Testis (tissue), 3 donors: ENCODE measurements around the gene ZBTB4. TPM values are rescaled to one million over a fixed set of nuclear protein-coding genes. Genes with fewer than 3 reads are reported as not detected.

ENCODE experiments used
- DNase-seq: peaks from one replicate; pipeline ENCODE4 v3.0.0-alpha.2; 2019
- H3K27ac ChIP-seq, 2 donors: fragments of 200-600 bp; sonication (generic); one replicate each; pipeline ENCODE4 v1.5.1; 2019
- H3K27me3 ChIP-seq: fragments of 200-600 bp; sonication (generic); one replicate; pipeline ENCODE4 v1.5.1; 2019
- H3K36me3 ChIP-seq: fragments of 200-600 bp; sonication (generic); one replicate; pipeline ENCODE4 v1.5.1; 2017; ENCODE audit warnings: low read depth; ENCODE audit errors: missing control alignments
- H3K4me1 ChIP-seq: fragments of 200-600 bp; sonication (generic); one replicate; pipeline ENCODE4 v1.5.1; 2019
- H3K4me3 ChIP-seq, 2 donors: fragments of 200-600 bp; sonication (generic); one replicate each; pipeline ENCODE4 v1.5.1; 2017 to 2019
- H3K9me3 ChIP-seq: fragments of 200-600 bp; sonication (generic); one replicate; pipeline ENCODE4 v1.5.1; 2017
- POLR2A ChIP-seq: fragments of 450-650 bp; IDR thresholded peaks from one replicate; pipeline ENCODE4 v1.6.1; 2017; ENCODE audit warnings: antibody characterized with exemption, mild to moderate bottlenecking, moderate library complexity
- WGBS, 2 donors: methylation state at CpG; one replicate each; pipeline ENCODE4 v1.1.5; 2018; 5-methylcytosine and 5-hydroxymethylcytosine counted together
- intact Hi-C: fragments of 100-400 bp; cut with DNase I; formaldehyde crosslinking; loops from one replicate; pipeline ENCODE4 v1.15.1; 2023; ENCODE audit warnings: low total_unique reads
- polyA plus RNA-seq: library from polyadenylated mRNA; stranded (reverse); fragments of 350-450 nt; fragmentation: Illumina TruSeq; extraction: RNeasy Lipid Tissue Mini Kit (QIAGEN cat#74804); gene quantifications from one replicate; pipeline ENCODE4 v1.2.3, GENCODE V29; 2014; ENCODE audit warnings: low read depth, low replicate concordance; ENCODE audit not compliant: insufficient read depth
- total RNA-seq, 2 donors: library from RNA; depleted of rRNA; stranded (reverse); fragments of >200 nt; gene quantifications; one replicate each; pipeline ENCODE4 v1.2.3, GENCODE V29; 2016
- TF ChIP-seq, protein P1 (sequence below), 3 experiments: fragments of 450-650 bp in 2 of 3; fragments of 200-600 bp in 1 of 3; sonication (generic) in 1 of 3; IDR thresholded peaks; one replicate each; pipeline ENCODE4 v1.5.1; 2016 to 2019; ENCODE audit warnings: antibody characterized with exemption in 3 of 3, mild to moderate bottlenecking in 2 of 3, moderate library complexity in 1 of 3

ZBTB4 gene
- total and polyA plus RNA-seq, 3 donors from 2014 or later = 34.0 to 43.4 (median 39.5) TPM

DNA sequence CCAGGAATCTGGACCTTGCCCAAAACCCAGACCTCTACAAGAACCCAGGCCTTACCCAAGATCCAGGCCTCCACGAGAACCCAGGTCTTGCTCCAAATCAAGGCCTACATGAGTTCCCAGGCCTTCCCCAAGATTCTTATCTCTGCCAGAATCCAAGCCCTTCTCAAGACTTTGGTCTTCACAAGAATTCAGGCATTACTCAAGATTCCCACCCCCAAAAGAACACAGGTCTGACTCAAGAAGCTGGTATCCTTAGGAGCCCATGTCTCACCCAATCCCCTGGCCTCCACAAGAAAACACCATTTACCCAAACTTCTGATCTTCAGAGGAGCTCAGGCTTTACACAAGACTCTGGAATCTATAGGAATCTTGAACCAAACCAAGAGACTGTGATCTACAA, 48.2 kb downstream of the ZBTB4 start:
- TF ChIP-seq POLR2A = no peak
- TF ChIP-seq, protein P1, sequence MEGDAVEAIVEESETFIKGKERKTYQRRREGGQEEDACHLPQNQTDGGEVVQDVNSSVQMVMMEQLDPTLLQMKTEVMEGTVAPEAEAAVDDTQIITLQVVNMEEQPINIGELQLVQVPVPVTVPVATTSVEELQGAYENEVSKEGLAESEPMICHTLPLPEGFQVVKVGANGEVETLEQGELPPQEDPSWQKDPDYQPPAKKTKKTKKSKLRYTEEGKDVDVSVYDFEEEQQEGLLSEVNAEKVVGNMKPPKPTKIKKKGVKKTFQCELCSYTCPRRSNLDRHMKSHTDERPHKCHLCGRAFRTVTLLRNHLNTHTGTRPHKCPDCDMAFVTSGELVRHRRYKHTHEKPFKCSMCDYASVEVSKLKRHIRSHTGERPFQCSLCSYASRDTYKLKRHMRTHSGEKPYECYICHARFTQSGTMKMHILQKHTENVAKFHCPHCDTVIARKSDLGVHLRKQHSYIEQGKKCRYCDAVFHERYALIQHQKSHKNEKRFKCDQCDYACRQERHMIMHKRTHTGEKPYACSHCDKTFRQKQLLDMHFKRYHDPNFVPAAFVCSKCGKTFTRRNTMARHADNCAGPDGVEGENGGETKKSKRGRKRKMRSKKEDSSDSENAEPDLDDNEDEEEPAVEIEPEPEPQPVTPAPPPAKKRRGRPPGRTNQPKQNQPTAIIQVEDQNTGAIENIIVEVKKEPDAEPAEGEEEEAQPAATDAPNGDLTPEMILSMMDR (IDR thresholded peaks at IDR 0.05) = no peak
- 78 to 96% methylated on average over 1 of the region's 1 CpG for WGBS, 2 donors
- Histone ChIP-seq H3K4me3 (no peak overlapping the region), H3K36me3 (no peaks in the 10 kb centered on the region), H3K27me3 (no peaks in the 10 kb centered on the region), H3K9me3 (no peaks in the 10 kb centered on the region), H3K27ac (no peak overlapping the region), H3K4me1 (no peaks in the 10 kb centered on the region)
- intact Hi-C loops = no loop called here
- no peak for DNase-seq

DNA sequence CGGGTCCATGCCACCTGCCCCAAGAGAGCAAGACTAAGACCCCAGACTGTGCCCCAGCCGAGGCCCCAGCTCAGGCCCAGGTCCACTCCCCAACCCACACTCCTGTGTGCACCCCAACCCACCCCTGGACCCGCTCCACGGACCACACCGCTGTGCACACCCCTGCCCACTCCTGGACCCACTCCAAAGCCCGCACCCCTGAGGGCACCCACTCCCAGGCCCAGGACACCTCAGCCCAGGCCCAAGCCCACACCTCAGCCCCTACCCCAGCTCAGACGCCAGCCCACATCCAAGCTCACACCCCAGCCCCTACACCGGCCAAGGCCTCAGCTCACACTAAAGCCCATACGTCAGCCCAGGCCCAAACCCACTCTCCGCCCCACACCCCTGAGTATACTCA, 49.7 kb downstream of the ZBTB4 start:
- TF ChIP-seq POLR2A = no peak
- H3K4me3 ChIP-seq = no peak overlapping the region
- H3K36me3 ChIP-seq = no peaks in the 10 kb centered on the region
- WGBS, 2 donors = 90 to 97% methylated on average over 10 of the region's 10 CpGs
- no peaks in the 10 kb centered on the region for H3K4me1 ChIP-seq
- DNase-seq = no peak
- H3K9me3 ChIP-seq = no peaks in the 10 kb centered on the region
- H3K27me3 ChIP-seq = no peaks in the 10 kb centered on the region
- no peak overlapping the region for H3K27ac ChIP-seq
- intact Hi-C loops = no loop called here

DNA sequence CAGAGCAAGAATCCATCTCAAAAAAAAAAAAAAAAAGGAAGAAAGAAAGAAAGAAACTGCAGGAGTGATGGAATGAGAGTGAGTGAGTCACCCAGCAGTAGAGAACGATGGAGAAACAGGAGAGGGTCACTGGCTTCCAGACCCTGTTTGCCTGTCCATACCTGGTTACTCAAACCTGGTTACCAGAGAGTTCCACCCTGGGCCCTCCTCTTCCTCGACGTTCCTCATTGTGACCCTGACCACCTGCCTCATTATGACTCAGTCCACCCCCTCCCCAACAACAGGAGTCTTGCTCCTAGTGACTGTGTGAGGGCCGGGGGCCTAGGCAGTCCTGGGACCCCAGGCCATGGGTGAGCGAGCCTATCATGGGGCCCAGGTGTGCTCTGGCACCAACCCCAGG, 50.9 kb downstream of the ZBTB4 start, which contains the start of gene SPEM3:
Gene SPEM3 (plus strand): TSS at position 301 of the 400 bp plus-strand sequence. CDS start 46 bp downstream, at position 347.
- Histone ChIP-seq H3K27me3 (no peaks in the 10 kb centered on the region), H3K36me3 (no peaks in the 10 kb centered on the region), H3K9me3 (no peaks in the 10 kb centered on the region), H3K27ac (no peak within 1 kb of the TSS), H3K4me1 (no peaks in the 10 kb centered on the region), H3K4me3 (no peak within 1 kb of the TSS)
- DNase-seq = no peak
- TF ChIP-seq POLR2A = no peak
- TF ChIP-seq, protein P1 (IDR thresholded peaks at IDR 0.05) = no peak
- 56 to 71% methylated on average over 4 to 5 of the region's 5 CpGs for WGBS, 2 donors
- intact Hi-C loops = no loop called here

DNA sequence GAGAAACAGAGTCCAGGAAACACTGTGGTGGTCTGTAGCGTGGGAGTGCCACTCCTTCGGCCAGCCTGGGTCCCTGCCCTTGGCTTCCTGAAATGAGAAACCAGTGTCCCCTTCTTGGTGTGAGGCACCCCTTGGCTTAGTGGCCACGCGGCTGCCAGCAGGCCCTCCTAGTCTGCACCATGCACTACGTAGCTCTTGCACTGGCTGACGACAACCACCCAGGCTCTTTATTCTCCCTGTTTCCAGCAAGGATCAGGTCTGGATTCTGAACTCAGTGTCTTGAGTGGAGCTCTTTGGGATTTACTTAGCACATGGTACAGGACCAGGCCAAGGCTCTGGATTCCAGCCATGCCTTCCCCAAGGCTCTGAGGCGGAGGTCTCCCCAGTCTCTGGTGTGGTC, 51.9 kb downstream of the ZBTB4 start:
- H3K27ac ChIP-seq = no peak overlapping the region
- no peaks in the 10 kb centered on the region for H3K27me3 ChIP-seq
- no peaks in the 10 kb centered on the region for H3K4me1 ChIP-seq
- no peaks in the 10 kb centered on the region for H3K36me3 ChIP-seq
- no peaks in the 10 kb centered on the region for H3K9me3 ChIP-seq
- H3K4me3 ChIP-seq = no peak overlapping the region
- TF ChIP-seq, protein P1 (IDR thresholded peaks at IDR 0.05) = no peak
- TF ChIP-seq POLR2A = no peak
- no peak for DNase-seq
- 88 to 94% methylated on average over 7 of the region's 7 CpGs for WGBS, 2 donors
- intact Hi-C loops = no loop called here

DNA sequence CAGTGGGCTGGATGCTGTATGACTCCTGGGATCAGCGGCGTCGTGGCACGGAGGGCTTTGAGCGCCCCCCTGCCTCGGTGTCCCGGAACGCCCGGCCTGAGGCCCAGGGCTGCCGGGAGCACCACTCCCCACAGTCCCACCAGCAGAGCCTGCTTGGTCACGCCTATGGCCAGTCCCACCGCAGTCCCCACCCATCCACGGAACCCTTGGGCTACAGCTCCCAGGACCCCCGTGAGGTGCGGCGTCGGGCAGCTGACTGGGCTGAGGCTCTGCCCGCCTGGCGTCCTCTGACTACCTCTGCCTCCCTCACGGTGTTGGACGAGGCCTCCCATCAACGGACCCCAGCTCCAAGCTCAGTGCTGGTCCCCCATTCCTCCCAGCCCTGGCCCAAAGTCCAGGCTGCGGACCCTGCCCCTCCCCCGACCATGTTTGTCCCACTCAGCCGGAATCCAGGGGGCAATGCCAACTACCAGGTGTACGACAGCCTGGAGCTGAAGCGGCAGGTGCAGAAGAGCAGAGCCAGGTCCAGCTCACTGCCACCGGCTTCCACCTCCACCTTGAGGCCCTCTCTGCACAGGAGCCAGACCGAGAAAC, 52.4 kb downstream of the ZBTB4 start:
- no peak overlapping the region for H3K27ac ChIP-seq
- H3K36me3 ChIP-seq = no peaks in the 10 kb centered on the region
- H3K4me1 ChIP-seq = no peaks in the 10 kb centered on the region
- no peak for TF ChIP-seq POLR2A
- TF ChIP-seq, protein P1 (IDR thresholded peaks at IDR 0.05) = no peak
- H3K27me3 ChIP-seq = no peaks in the 10 kb centered on the region
- DNase-seq = no peak
- 95 to 97% methylated on average over 18 to 29 of the region's 29 CpGs for WGBS, 2 donors
- intact Hi-C loops = no loop called here
- H3K4me3 ChIP-seq = no peak overlapping the region
- no peaks in the 10 kb centered on the region for H3K9me3 ChIP-seq
